RCC 7860 (cell line): Measurements from ENCODE around the gene BMP2.

Experiments used
- DNase-seq: peaks from one replicate; pipeline ENCODE4 v3.0.0-alpha.2; 2015; ENCODE audit warnings: low spot score
- FAIRE-seq: peaks from 2 replicates; lab custom pipeline; 2012; peaks lifted over from hg19 to GRCh38; lab: Jason Lieb, UNC

BMP2 gene

GRCh38 chr20:6767126-6767535 lies 355 bp upstream of the BMP2 start:
- FAIRE-seq (no peak), DNase-seq (no peak)

- FAIRE-seq = no peak
- no peak for DNase-seq
Measured at GRCh38 chr20:6768228-6769140, 998 bp downstream of the BMP2 start.

GRCh38 chr20:6769903-6770785 lies 2.7 kb downstream of the BMP2 start:
- FAIRE-seq (no peak), DNase-seq (peak; percentile 54)

DNA sequence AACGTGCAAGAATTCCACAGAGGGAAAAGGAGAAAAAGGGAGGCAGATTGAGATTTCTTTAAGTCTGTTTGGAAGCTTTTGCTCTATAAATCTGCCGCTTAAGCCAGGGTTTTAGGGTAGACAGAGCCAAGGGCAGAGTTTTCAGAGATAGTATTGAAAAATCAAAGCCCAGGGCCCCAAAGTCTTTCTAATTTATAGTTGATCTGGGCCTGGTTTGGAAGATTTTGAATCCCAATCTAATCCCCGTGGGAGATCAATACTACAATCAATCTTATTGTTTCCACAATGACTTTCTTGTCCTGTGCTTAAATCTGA lies 3.3 kb downstream of the BMP2 start:
- DNase-seq (no peak), FAIRE-seq (no peak)

GRCh38 chr20:6780433-6781190 lies 13.1 kb downstream of the BMP2 start:
- FAIRE-seq (no peak), DNase-seq (no peak)

DNA sequence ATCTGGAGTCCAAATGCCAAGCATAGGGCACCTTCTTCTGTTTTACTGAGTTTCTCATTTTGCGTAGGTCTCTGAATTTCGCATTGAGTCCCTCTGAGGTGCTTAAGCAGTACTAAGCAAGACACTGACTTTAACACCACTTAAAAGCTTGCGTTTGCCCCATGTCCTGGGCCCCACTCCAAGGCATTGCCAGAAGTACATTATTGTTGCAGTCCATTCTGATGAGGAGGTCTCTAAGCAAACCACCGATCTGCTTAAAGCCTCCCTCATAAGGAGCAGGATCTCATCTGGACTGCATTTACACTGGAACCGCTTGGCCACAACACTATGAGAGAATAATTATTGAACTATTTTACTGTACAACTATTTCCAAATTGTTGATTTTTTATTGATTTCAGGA lies 16.3 kb downstream of the BMP2 start:
- DNase-seq = no peak
- FAIRE-seq = no peak

GRCh38 chr20:6784210-6784631 lies 16.7 kb downstream of the BMP2 start:
- DNase-seq (no peak), FAIRE-seq (no peak)

DNA sequence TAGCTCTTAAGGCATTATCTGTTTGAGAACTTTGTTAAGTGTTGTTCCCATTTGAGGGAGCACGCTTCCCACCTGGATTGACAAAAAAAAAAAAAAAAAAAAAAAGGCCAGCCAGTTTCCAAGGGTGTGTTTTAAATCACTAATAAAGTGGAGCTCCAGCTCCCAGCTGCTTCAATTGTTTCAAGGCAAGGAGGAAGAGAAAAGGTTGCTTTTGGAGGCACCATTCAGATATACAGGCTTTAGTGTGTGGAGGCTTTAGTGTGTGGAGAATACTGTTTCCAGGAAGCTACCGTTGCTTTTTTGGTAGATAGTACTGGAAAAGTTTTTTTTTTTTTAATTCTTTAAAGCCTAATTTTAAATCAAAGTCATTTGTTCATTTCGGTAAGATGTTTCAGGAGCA lies 17.3 kb downstream of the BMP2 start:
- DNase-seq (no peak), FAIRE-seq (no peak)

DNA sequence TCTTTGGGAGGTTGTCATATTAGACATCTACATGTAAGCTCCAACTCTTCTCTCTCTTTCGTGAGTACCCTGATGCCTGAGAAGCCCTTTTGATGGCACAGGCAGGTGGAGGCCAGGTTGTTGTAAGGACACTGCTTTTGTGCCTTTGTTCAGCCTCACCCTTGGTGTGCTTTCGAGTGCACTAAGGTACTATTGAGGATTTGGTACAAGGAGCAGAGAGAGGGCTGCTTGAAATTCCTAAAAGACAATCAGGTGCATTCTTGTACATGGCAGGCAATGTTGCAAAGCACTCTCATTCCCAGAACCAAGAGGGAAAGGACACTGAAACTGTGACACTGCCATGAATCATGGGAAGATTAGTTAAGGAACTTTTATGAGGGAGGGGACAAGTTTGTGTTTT lies 19.1 kb downstream of the BMP2 start:
- FAIRE-seq = no peak

DNA sequence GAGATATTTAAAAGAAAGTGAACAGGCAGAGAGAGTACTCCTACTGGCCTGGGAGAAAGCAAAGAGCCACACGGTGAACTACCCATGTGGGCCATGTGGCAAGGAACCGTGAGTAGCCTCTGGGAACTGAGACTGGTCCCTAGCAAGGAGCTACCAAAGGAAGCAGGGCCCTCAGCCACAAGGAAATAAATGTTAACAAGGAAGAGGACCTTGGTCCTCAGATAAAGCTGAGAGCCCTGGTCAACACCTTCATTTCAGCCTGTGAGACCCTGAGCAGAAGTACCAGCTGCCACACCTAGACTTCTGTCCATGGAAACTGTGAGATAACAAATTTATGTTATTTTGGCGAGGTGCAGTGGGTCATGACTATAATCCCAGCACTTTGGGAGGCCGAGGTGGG lies 25.3 kb downstream of the BMP2 start:
- FAIRE-seq = no peak
- DNase-seq = no peak

More for the DNA sequence above, 19.1 kb downstream of the BMP2 start:
- DNase-seq = no peak

GRCh38 chr20:6802227-6802626 lies 34.7 kb downstream of the BMP2 start:
- DNase-seq (no peak), FAIRE-seq (no peak)

DNA sequence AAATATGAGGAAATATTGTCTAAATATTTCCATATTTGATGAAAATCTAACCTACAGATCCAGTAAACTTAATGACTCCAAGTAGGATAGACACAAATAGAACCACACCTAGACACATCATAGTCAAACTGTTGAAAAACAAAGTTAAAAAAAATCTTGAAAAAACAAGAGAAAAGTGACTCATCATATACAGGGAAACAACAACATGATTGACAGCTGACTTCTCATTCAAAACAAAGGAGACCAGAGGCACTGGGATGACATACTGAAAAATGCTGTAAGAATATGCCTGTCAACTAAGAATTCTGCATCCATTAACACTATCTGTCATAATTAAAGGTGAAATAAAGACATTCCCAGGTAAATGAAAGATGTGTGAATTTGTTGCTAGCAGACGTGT lies 38.8 kb downstream of the BMP2 start:
- DNase-seq (no peak), FAIRE-seq (no peak)

DNA sequence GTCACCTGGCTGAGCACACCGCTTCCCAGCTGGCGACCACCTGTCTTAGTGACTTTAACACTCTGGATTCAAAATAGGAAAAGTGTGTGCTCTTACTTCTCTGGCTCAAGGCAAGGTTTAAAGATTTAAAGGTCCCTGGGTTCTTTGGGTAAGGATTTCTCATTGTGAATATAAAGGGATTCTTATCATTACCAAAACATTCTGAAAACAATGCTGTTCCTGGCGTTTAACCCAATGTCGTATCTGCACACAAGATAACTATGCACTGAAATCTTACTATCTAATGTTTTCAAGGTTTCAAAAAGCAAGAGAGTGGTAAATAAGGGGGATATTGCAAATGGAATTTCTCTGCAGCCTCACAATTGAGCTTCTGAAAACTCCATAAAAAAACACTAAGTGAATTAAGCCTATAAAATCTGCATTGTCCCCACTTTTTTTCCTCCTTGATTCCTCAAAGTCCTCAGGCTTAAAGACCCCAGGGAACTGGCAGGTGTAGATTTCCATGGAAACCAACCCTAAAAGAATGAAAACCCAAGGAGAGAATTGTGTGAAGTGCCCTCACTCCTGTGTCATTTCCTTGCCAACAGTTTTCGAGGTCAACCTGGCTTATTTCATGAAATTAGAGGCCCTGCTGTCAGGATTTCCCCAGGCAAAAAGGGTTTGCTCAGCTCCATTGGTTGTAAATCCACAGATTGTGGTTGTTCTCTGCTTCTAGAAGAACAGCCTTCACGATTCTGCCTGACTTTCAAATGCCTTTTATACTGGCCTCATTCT lies 44.0 kb downstream of the BMP2 start:
- FAIRE-seq (no peak), DNase-seq (no peak)

DNA sequence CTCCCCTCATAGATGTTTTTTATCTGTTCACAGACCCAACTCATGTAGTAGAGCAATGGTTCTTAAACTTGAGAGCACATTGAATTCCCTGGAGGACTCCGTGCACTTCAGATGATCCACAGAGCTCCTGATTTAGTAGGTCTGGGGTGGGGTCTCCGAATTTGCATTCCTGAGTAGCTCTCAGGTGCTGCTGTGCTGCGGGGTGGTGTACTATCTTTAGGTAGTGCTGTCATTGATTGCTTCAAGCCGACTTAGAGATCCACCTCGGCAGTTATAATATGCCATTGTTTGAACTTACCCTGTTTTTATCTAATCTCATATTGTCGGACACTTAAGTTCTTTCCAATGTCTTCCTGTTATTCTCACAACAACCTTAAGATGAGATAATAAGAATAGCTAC lies 45.0 kb downstream of the BMP2 start:
- DNase-seq = no peak
- FAIRE-seq = no peak

- FAIRE-seq = no peak
- DNase-seq = no peak
Measured at GRCh38 chr20:6814945-6815344, 47.5 kb downstream of the BMP2 start.

DNA sequence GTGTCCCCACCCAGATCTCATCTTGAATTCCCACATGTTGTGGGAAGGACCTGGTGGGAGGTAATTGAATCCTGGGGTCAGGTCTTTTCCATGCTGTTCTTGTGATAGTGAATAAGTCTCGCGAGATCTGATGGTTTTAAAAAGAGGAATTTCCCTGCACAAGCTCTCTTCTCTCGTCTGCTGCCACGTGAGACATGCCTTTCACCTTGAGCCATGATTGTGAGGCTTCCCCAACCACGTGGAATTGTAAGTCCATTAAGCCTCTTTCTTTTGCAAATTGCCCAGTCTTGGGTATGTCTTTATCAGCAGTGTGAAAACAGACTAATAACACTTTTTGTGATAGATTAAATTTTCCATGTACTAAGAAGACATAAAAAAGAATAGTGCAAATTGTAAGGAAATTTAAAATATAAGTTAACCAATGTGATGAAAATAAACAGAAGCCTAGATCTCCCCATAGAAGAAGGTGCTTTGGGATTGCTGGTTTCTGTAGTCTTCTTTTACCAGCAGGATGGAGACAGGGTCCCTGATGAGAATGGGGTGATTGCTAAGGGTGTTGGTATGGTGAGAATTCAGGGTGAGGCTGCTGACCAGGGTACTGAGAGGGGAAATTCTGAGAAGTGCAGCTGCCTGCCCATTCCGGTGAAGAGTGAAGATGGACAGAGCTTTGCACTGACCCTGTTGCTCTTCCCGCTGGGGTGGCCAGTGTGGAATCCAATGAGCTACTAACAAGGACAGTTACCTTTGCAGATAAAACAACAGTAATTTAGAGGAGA lies 50.7 kb downstream of the BMP2 start:
- no peak for FAIRE-seq
- DNase-seq = no peak

- FAIRE-seq = no peak
- DNase-seq = peak; percentile 27
Measured at GRCh38 chr20:6819599-6819998, 52.1 kb downstream of the BMP2 start.

GRCh38 chr20:6824401-6824800 lies 56.9 kb downstream of the BMP2 start:
- FAIRE-seq = no peak
- DNase-seq = no peak

DNA sequence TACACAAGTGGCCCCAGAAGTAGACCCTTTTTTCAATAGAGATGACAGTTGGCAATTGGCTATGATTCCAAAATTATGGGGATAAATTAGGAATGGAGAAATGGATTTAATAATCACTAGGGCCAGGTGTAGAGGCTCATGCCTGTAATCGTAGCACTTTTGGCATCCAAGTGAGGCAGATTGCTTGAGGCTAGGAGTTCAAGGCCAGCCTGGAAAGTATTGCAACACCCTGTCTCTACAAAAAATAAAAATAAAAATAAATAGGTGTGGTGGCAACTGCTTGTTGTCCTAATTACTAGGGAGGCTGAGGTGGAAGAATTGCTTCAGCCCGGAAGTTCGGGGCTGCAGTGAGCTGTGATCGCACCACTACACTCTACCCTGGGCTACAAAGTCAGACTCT lies 60.0 kb downstream of the BMP2 start:
- DNase-seq (no peak), FAIRE-seq (no peak)
